Choroid plexus epithelial cell (primary cell): ENCODE measurements around the gene TMEM233.

Experiments used
- DNase-seq: peaks from one replicate; pipeline ENCODE4 v3.0.0-alpha.2; 2010; ENCODE audit warnings: low read depth
- H3K4me3 ChIP-seq: 2 replicates; pipeline ENCODE4 v1.5.1; 2011; ENCODE audit warnings: low read depth, mild to moderate bottlenecking, control low read depth, low read length, moderate library complexity
- TF ChIP-seq, protein P1 (sequence below): conservative IDR thresholded peaks from 2 replicates; pipeline ENCODE4 v1.5.1; 2011; ENCODE audit warnings: low read depth, mild to moderate bottlenecking, control low read depth, inconsistent platforms, low read length, moderate library complexity

The TMEM233 gene

DNA sequence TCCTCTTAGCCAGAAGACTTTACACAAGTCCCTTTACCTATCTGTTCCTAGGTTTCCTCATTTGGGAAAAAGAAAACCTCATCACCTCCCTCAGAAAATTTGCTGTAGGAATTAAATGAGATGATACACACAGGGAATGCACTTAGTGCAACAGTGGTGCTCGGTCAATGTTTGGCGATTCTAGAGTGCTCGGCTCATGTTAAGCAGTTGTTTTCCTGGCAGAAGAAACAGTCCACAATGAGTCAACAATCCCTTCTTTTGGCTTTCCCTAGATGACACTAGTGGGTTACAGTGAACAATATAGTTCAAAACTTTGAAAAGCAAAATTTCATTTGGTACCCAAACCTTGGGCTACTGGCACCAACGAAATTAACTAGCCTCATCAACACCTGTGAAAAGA, 3.9 kb upstream of the TMEM233 start:
- TF ChIP-seq, protein P1, sequence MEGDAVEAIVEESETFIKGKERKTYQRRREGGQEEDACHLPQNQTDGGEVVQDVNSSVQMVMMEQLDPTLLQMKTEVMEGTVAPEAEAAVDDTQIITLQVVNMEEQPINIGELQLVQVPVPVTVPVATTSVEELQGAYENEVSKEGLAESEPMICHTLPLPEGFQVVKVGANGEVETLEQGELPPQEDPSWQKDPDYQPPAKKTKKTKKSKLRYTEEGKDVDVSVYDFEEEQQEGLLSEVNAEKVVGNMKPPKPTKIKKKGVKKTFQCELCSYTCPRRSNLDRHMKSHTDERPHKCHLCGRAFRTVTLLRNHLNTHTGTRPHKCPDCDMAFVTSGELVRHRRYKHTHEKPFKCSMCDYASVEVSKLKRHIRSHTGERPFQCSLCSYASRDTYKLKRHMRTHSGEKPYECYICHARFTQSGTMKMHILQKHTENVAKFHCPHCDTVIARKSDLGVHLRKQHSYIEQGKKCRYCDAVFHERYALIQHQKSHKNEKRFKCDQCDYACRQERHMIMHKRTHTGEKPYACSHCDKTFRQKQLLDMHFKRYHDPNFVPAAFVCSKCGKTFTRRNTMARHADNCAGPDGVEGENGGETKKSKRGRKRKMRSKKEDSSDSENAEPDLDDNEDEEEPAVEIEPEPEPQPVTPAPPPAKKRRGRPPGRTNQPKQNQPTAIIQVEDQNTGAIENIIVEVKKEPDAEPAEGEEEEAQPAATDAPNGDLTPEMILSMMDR = no peak

DNA sequence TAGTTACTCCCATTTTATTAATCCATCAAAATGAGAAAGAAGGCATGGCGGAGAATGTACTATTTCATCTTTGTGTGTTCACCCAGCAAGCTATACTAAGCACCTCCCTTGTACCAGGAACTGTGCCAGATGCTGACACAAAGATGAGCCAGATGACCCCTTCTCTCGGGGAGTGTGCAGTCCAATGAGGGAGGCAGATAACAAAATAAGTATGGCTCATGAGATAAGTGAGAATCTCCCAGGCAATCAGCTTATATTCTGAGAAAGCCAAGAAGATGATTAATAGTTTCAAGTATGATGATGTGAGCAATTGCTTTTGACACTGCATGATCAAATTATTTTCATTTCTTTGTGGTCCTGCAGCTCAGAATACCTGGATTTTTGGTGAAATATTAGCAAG, 1.3 kb upstream of the TMEM233 start:
- no peak overlapping the region for H3K4me3 ChIP-seq
- TF ChIP-seq, protein P1 = no peak
- peak; percentile 11 for DNase-seq

More for the DNA sequence above, 3.9 kb upstream of the TMEM233 start:
- DNase-seq = no peak
- H3K4me3 ChIP-seq = no peak overlapping the region

DNA sequence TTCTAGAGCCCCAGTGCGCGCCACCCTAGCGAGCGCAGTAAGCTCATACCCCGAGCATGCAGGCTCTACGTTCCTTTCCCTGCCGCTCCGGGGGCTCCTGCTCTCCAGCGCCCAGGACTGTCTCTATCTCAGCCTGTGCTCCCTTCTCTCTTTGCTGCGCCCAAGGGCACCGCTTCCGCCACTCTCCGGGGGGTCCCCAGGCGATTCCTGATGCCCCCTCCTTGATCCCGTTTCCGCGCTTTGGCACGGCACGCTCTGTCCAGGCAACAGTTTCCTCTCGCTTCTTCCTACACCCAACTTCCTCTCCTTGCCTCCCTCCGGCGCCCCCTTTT, 791 bp downstream of the TMEM233 start:
- no peak overlapping the region for H3K4me3 ChIP-seq
- DNase-seq = no peak
- TF ChIP-seq, protein P1 = no peak

DNA sequence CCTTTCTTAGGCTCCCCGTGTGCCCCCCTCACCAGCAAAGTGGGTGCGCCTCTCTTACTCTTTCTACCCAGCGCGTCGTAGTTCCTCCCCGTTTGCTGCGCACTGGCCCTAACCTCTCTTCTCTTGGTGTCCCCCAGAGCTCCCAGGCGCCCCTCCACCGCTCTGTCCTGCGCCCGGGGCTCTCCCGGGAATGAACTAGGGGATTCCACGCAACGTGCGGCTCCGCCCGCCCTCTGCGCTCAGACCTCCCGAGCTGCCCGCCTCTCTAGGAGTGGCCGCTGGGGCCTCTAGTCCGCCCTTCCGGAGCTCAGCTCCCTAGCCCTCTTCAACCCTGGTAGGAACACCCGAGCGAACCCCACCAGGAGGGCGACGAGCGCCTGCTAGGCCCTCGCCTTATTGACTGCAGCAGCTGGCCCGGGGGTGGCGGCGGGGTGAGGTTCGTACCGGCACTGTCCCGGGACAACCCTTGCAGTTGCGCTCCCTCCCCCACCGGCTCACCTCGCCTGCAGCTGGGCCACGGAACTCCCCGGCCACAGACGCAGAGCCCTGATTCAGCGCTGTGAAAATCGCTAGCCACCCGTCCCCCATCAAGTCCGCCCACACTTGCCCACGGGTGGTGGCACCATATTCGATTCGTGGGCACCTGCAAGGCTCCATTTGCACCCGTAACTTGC, 1.3 kb downstream of the TMEM233 start:
- no peak for DNase-seq
- H3K4me3 ChIP-seq = peak overlapping the region; percentile 41
- TF ChIP-seq, protein P1 = no peak

DNA sequence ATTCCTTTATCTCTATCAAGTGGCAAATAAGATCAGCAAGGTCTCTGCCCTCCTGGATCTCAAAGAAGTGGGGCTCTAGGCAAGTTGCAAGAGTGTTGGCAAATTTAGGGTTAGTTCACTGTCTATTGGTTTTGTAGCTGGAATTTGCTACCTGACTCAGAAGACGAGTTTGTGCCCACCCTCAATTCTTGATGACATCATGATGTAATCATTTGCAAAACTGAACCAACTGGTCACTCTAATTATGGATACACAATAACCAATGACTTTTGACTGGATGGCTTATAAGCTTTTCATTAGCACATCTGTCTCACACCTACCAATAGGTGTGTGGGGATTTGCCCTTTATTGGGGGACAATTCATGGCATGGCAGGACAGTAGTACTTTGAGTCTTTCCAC, 4.6 kb downstream of the TMEM233 start:
- H3K4me3 ChIP-seq = no peak overlapping the region
- no peak for DNase-seq
- TF ChIP-seq, protein P1 = no peak

DNA sequence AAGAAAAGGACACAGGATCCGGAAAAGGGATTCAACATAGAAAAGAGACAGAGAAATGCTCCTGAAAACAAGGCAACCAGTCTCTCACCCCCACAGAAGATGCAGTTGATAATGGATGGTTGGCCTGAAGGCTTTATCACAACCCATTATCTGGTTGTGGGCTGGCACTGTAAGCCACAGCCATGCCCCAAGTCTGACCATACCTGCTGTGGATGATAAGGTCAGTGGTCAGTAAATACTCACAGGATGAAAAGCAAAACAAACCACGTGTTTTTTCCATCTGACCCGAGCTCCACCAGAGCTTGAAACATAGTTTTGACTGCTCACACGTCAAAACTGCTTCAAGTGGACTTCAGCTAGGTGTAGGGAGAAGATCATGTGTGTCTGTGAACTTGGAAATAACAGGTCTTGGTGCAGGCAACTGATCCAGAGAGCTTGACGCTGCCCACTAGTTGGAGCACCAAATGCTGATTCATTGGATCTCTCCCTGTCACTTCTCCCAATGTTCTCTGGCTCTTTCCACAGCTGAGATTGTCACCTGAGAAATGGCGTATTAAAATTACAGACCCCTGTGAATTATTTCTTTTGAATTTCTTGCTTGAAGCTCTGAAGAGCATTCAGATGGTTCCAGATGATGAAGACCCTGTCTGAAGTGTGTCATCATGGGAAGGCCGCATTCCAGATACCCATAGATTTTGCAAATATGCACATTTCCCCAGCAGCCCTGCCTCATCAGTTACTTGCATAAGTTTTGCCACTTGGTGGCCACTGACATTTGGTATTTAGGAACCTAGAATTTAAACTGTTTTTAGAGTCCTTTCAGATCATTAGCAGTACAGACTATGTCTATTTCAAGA, 8.5 kb downstream of the TMEM233 start:
- DNase-seq = no peak
- TF ChIP-seq, protein P1 = no peak
- no peak overlapping the region for H3K4me3 ChIP-seq
